Measurements from ENCODE around the gene SYCP2.

SYCP2 gene

DNA sequence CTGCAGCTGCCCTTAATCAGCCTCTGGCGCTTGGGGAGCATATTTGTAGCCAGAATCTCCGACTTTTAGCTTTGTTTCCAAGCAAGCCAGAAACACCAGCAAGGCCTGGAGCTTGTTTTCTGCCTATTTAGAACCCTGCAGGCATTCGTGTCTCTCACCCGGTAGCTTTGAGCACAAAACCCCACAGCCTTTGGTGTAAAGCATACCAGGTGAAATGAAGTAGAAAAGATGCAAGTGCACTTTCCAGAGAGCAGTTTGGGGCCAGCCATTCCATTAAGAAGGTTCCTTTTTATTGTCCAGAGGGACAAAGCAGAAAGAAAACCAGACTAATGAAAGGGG is 7.5 kb upstream of the SYCP2 start:
- peaks cover 14% of the 10 kb centered on the region for H3K4me1 ChIP-seq (ENCODE audit: control insufficient read depth, low read depth, low read length)
- H3K27ac ChIP-seq (ENCODE audit: low read length) = peak overlapping the region; percentile 7
- H3K36me3 ChIP-seq (ENCODE audit: control insufficient read depth, low read depth, low read length) = peaks cover 31% of the 10 kb centered on the region
- no peaks in the 10 kb centered on the region for H3K9me3 ChIP-seq (ENCODE audit: control insufficient read depth, low read depth, low read length)
- peak overlapping the region; percentile 74 for H3K9ac ChIP-seq (ENCODE audit: low read length)
- H3K4me3 ChIP-seq (ENCODE audit: low read length) = peak overlapping the region; percentile 81
- H3K27me3 ChIP-seq (ENCODE audit: control insufficient read depth, insufficient read depth, low read length) = peaks cover 25% of the 10 kb centered on the region

DNA sequence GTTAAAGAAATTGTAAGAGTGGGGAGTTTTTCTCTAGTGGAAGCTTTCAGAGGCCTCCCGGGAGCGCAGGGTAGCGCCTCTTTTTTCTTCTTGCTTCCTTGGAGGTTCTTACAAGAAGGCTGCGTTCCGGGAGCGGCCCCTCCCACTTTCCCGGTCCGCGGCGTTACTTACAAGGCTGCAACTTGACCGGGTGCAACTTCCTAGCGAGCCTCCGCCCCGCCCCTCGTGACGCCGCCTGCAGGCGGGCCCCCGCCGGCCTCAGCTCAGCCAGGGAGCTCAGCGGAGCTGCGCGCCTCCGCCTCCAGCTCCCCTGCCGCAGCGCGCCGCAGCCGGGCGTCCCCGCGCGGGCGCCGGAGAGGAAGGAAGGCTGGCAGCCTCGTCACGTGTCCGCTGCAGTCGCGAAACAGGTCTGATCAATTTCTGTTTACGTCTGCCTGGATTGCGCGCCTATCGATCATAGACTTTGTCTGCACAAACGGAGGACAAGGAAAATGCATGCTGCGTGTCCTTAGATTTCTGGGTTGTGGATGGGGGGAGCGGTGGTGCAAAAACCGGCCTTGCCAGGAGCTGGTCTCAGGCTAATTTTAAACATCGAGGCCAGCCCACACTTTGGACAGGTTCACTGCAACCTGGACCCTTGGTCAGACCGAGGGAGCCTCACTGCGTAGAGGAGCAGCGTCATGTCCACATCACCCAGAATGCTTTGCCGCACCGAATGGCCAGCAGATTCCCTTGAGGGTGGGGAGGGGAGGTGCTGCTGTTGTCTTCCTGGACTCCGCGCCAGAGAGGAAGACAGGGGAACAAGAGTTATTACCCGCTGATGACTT is 6.9 kb upstream of the SYCP2 start, which contains the start of the genes FAM217B and PPP1R3D:
FAM217B (plus strand) TSS at position 261 of the 827 bp plus-strand sequence. CDS start 3,555 bp downstream, outside the sequence.
PPP1R3D (minus strand) TSS at position 177 of the 827 bp plus-strand sequence. CDS start 374 bp downstream, outside the sequence.
- Histone ChIP-seq H3K9me3 (ENCODE audit: control insufficient read depth, low read depth, low read length) (no peaks in the 10 kb centered on the region), H3K27me3 (ENCODE audit: control insufficient read depth, insufficient read depth, low read length) (peaks cover 31% of the 10 kb centered on the region), H3K36me3 (ENCODE audit: control insufficient read depth, low read depth, low read length) (peaks cover 31% of the 10 kb centered on the region), H3K27ac (ENCODE audit: low read length) (peak within 1 kb of the TSS; percentile 49), H3K4me3 (ENCODE audit: low read length) (peak within 1 kb of the TSS; percentile 81), H3K4me1 (ENCODE audit: control insufficient read depth, low read depth, low read length) (peaks cover 8% of the 10 kb centered on the region), H3K9ac (ENCODE audit: low read length) (peak within 1 kb of the TSS; percentile 74)

DNA sequence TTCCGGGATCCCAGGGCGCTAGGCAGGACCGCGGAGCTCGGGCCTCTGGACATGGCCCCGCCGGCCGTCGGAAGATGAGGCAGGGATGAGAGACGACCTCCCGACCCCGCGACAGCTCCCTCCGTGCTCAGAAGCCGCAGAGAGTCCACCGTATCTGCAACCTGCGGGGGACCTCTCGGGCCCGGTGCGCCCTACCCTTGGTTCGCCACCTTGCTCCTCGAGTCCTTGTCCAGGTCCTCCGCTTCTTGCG is 6.4 kb upstream of the SYCP2 start:
- peaks cover 36% of the 10 kb centered on the region for H3K27me3 ChIP-seq (ENCODE audit: control insufficient read depth, insufficient read depth, low read length)

DNA sequence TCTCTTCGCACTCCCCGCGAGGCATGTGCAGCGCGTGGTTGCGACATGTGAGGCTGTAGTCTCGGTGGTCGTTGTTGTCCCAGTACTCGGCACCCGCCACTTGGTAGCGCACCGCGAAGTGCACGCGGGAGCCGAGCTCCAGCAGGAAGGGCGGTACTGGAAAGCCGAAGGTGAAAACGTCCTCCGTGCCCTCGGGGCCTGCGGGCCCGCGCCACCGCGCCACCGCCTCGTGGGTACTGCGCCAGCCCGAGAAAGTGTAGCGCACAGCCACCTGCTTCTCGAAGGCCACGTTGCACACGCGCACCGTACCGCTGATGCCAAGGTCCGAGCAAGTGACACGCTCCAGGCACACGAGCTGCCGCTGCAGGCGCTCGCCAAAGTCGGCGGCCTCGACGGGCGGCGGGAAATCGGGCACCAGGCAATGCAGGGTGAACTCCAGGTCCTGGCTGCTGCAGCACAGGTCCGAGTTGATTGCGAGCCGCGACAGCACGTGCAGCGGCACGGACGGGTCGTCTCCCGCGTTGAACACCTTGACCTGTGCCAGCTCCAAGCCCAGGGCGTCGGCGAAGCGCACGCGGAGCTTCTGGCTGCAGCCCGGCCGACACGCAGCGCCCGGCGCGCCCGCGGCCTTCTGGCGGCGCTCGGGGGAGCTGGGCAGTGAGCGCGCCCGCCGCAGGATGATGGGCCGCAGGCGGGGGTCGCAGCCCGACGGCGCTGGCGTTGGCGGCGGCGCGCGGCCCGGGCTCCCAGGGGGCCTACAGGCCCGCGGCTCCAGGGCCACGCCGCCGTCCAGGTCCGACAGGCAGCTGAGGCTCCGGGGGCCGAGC is 5.8 kb upstream of the SYCP2 start:
- Histone ChIP-seq H3K27me3 (ENCODE audit: control insufficient read depth, insufficient read depth, low read length) (peaks cover 41% of the 10 kb centered on the region), H3K9me3 (ENCODE audit: control insufficient read depth, low read depth, low read length) (no peaks in the 10 kb centered on the region), H3K4me3 (ENCODE audit: low read length) (peak overlapping the region; percentile 81), H3K27ac (ENCODE audit: low read length) (no peak overlapping the region), H3K4me1 (ENCODE audit: control insufficient read depth, low read depth, low read length) (peaks cover 7% of the 10 kb centered on the region), H3K36me3 (ENCODE audit: control insufficient read depth, low read depth, low read length) (peaks cover 21% of the 10 kb centered on the region), H3K9ac (ENCODE audit: low read length) (no peak overlapping the region)

More for the DNA sequence above, 6.4 kb upstream of the SYCP2 start:
- Histone ChIP-seq H3K9me3 (ENCODE audit: control insufficient read depth, low read depth, low read length) (no peaks in the 10 kb centered on the region), H3K27ac (ENCODE audit: low read length) (no peak overlapping the region), H3K4me1 (ENCODE audit: control insufficient read depth, low read depth, low read length) (peaks cover 7% of the 10 kb centered on the region), H3K9ac (ENCODE audit: low read length) (no peak overlapping the region), H3K36me3 (ENCODE audit: control insufficient read depth, low read depth, low read length) (peaks cover 27% of the 10 kb centered on the region), H3K4me3 (ENCODE audit: low read length) (peak overlapping the region; percentile 81)

DNA sequence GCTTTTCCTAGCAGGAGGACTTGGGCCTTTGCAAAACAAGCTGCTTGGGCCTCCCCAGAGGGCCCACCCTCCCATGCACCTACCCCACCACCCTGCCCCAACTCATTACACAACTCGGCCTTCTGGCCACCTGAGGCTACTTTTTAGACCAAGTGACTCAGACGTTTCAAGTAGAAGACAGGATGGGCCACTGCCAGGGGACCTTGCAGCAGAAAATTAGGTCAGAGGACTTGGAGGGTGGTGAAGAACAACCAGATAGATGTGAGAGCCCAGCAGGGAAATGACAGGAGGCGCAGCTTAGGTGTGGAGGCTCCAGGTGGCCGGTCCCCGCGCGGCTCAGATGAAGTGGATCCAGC is 5.2 kb upstream of the SYCP2 start:
- H3K36me3 ChIP-seq (ENCODE audit: control insufficient read depth, low read depth, low read length) = peaks cover 15% of the 10 kb centered on the region
- no peak overlapping the region for H3K4me3 ChIP-seq (ENCODE audit: low read length)
- H3K9ac ChIP-seq (ENCODE audit: low read length) = no peak overlapping the region
- H3K27me3 ChIP-seq (ENCODE audit: control insufficient read depth, insufficient read depth, low read length) = peaks cover 44% of the 10 kb centered on the region
- peaks cover 7% of the 10 kb centered on the region for H3K4me1 ChIP-seq (ENCODE audit: control insufficient read depth, low read depth, low read length)
- H3K9me3 ChIP-seq (ENCODE audit: control insufficient read depth, low read depth, low read length) = no peaks in the 10 kb centered on the region
- H3K27ac ChIP-seq (ENCODE audit: low read length) = no peak overlapping the region

DNA sequence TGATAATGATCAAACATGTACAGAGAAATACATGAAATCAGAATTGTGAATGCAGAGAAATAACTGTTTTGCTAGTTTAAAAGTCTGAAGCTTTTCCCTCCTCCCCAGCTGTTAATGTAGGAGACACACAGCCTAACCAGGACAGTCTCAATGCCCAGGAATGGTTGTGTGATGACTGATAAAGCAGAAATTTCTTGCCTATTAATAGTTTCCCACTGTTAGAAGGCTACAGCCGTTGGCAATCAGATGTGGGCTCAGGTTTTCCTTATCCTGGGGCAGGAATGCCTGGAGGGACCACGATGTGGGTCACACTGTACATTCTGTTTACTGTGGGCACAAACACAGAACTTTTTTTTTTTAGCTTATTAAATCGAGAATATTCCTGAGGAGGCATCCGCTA is 4.8 kb upstream of the SYCP2 start:
- Histone ChIP-seq H3K9me3 (ENCODE audit: control insufficient read depth, low read depth, low read length) (no peaks in the 10 kb centered on the region), H3K4me1 (ENCODE audit: control insufficient read depth, low read depth, low read length) (peaks cover 7% of the 10 kb centered on the region), H3K4me3 (ENCODE audit: low read length) (no peak overlapping the region), H3K36me3 (ENCODE audit: control insufficient read depth, low read depth, low read length) (peaks cover 11% of the 10 kb centered on the region), H3K9ac (ENCODE audit: low read length) (no peak overlapping the region), H3K27ac (ENCODE audit: low read length) (no peak overlapping the region), H3K27me3 (ENCODE audit: control insufficient read depth, insufficient read depth, low read length) (peaks cover 46% of the 10 kb centered on the region)

DNA sequence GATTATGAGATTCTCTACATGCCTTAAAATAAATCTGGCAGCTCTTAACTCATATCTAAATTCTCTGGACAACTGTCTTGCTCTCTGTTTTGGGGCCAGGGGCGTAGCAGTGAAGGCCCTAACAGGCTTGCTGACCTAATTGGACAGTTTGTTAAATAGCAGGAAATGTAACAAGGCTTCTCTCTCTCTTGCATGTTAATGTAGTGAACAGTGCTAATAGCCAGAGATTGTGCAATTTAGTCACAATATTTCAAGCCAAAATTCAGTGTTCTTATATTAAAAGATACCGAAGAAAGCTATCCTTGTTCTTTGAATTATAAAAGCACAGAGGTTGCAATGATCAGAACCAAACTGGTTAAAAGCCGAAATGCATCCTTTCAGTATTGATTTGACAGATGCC is 3.7 kb upstream of the SYCP2 start:
- no peak overlapping the region for H3K27ac ChIP-seq (ENCODE audit: low read length)
- H3K27me3 ChIP-seq (ENCODE audit: control insufficient read depth, insufficient read depth, low read length) = peaks cover 49% of the 10 kb centered on the region
- no peak overlapping the region for H3K4me3 ChIP-seq (ENCODE audit: low read length)
- peaks cover 7% of the 10 kb centered on the region for H3K4me1 ChIP-seq (ENCODE audit: control insufficient read depth, low read depth, low read length)
- H3K36me3 ChIP-seq (ENCODE audit: control insufficient read depth, low read depth, low read length) = peaks cover under 1% of the 10 kb centered on the region
- H3K9ac ChIP-seq (ENCODE audit: low read length) = no peak overlapping the region
- no peaks in the 10 kb centered on the region for H3K9me3 ChIP-seq (ENCODE audit: control insufficient read depth, low read depth, low read length)

DNA sequence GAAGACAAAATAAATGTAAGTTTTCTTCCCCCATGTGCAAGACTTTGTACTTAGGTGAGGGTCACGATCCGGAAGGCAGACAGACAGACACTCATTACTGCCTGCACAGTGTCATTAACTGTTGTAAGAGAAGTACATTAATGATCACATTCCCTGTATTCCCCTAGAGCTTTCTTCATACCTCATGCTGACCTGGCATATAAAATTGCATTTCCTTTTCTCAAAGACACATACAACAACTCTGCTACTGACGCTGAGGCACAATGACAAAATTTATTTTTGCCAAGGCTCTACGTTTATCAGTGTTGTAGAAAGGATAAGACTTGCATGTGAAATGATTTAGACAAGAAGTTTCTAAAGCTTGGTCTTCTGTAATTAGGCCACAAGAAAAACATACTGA is 3.0 kb upstream of the SYCP2 start:
- Histone ChIP-seq H3K9me3 (ENCODE audit: control insufficient read depth, low read depth, low read length) (no peaks in the 10 kb centered on the region), H3K9ac (ENCODE audit: low read length) (no peak overlapping the region), H3K4me1 (ENCODE audit: control insufficient read depth, low read depth, low read length) (peaks cover 7% of the 10 kb centered on the region), H3K4me3 (ENCODE audit: low read length) (no peak overlapping the region), H3K27ac (ENCODE audit: low read length) (no peak overlapping the region), H3K36me3 (ENCODE audit: control insufficient read depth, low read depth, low read length) (no peaks in the 10 kb centered on the region), H3K27me3 (ENCODE audit: control insufficient read depth, insufficient read depth, low read length) (peaks cover 49% of the 10 kb centered on the region)

DNA sequence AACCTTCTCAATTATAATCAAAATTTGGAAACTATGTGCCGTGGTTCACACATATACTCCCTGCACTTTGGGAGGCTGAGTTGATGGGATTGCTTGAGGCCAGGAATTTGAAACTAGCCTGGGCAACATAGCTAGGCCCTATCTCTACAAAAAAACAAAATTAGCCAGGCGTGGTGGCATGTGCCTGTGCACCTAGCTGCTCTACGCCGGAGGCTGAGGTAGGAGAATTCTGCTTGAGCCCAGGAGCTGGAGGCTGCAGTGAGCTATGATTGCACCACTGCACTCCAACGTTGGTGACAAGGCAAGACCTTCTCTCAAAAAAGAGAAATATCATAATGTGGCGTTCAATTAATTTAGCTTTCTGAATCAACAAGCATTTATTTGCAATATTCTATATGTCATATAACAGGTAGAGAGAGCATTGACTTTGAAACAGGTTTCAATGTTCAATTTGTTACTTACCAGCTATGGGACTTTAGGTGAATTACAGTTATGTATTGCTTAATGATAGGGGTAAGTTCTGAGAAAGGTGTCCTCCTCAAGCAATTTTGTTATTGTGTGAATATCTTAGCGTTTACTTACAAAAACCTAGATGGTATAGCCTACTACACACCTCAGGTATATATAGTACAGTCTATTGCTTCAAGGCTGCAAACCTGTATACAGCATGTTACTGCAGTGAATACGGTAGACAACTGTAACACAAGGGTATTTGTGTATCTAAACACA is 2.2 kb upstream of the SYCP2 start:
- peaks cover 49% of the 10 kb centered on the region for H3K27me3 ChIP-seq (ENCODE audit: control insufficient read depth, insufficient read depth, low read length)
- H3K4me3 ChIP-seq (ENCODE audit: low read length) = no peak overlapping the region
- H3K9ac ChIP-seq (ENCODE audit: low read length) = no peak overlapping the region
- H3K36me3 ChIP-seq (ENCODE audit: control insufficient read depth, low read depth, low read length) = no peaks in the 10 kb centered on the region
- no peak overlapping the region for H3K27ac ChIP-seq (ENCODE audit: low read length)
- H3K4me1 ChIP-seq (ENCODE audit: control insufficient read depth, low read depth, low read length) = no peaks in the 10 kb centered on the region
- no peaks in the 10 kb centered on the region for H3K9me3 ChIP-seq (ENCODE audit: control insufficient read depth, low read depth, low read length)

DNA sequence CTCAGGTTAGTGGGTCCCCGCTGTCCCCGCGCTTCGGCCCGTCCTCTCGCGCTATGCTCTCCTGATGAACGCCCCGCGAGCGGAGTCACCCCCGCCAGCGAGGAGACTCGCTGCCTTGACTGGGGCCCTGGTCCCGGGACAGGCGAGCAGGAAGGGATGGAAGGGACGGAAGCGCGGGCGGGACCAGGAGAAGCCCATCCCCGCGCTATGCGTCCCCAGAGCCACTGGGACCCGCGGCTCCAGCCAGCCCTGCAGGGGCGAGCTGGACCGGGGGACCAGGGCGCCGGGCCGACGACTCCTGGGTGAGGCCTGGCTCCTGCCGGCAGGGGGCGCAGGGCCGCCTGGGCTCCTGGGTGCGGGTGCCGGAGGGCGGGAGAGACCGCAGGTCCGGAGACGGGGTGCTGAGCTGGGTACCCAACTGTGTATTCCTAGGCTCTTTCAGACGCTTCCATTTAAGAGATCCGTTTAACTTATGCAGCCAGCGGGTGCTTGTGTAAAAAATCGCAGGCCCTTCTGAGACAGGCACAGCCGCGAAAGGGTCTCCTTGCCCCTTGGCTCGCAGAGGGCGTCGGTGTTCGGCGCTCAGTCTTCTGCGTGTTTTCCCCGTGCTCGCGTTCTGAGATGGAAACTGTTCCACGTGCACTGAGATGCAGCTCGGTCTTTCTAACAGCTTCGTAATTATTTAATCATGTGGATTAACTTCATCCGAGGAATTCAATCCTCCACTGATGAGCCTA is 580 bp upstream of the SYCP2 start:
- peaks cover 45% of the 10 kb centered on the region for H3K27me3 ChIP-seq (ENCODE audit: control insufficient read depth, insufficient read depth, low read length)
- peak overlapping the region; percentile 44 for H3K4me3 ChIP-seq (ENCODE audit: low read length)
- no peaks in the 10 kb centered on the region for H3K9me3 ChIP-seq (ENCODE audit: control insufficient read depth, low read depth, low read length)
- H3K9ac ChIP-seq (ENCODE audit: low read length) = no peak overlapping the region
- no peaks in the 10 kb centered on the region for H3K36me3 ChIP-seq (ENCODE audit: control insufficient read depth, low read depth, low read length)
- no peak overlapping the region for H3K27ac ChIP-seq (ENCODE audit: low read length)
- no peaks in the 10 kb centered on the region for H3K4me1 ChIP-seq (ENCODE audit: control insufficient read depth, low read depth, low read length)
